ENCODE measurements around the gene EPHA3. TPM values are rescaled to one million over a fixed set of nuclear protein-coding genes. Genes with fewer than 3 reads are reported as not detected.
"Not testable (repeated sequence)": the region's sequence is repeated elsewhere in the genome, so short reads cannot be mapped to it uniquely, and the experiment has no call there.

EPHA3 gene
- total RNA-seq, 1 donor from 2014 or later: 9.2 TPM

- no peak for DNase-seq (ENCODE audit: low spot score)
- intact Hi-C loops (cut with DNase I): no loop called here
Measured at GRCh38 chr3:89326997-89327396, 219.6 kb downstream of the EPHA3 start.

DNA sequence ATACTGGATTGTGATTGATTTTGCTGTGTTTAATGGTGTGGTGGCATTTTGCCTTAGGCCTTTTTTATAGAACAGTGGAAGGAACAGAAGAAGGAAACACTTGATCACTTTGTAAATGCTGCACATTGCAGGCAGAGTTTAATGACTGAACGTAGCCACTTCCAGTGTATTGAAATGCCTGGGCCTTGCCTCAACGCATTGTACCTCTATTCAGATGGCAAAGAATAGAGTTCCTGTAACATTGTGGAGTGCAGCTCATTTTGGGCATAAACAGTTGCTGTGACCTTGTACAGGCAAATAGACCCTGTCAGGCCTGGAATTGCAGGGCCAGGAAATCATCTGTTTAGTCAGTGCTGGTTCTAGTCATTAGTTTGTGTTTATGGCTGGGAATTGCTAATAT is 225.0 kb downstream of the EPHA3 start:
- DNase-seq (ENCODE audit: low spot score): no peak
- intact Hi-C loops (cut with DNase I): no loop called here

GRCh38 chr3:89332793-89333192 is 225.4 kb downstream of the EPHA3 start:
- DNase-seq (ENCODE audit: low spot score): no peak
- intact Hi-C loops (cut with DNase I): no loop called here

DNA sequence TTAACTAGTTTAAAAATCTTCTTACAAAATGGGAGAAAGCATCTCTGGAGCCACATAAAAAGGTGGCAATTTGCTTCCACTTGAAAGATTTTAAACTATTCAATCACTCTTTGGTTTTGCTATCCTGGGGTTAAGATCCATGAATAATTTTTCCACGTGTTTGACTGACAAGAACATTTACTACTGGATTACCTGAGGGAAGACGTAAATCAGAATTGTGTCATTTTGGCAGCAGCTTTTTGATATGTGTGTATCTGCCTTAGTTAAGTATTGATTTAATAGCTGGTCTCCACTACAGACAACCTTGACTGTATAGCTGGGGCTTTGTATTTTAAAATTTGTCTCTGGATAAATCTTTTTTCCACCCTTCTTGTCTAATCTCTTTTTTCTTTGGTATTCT is 228.3 kb downstream of the EPHA3 start:
- intact Hi-C loops (cut with DNase I): no loop called here
- no peak for DNase-seq (ENCODE audit: low spot score)

- intact Hi-C loops (cut with DNase I): loop anchor here (5.0 kb wide), 1 partner anchor 37 kb away; no protein-coding TSS in a partner anchor
Measured at GRCh38 chr3:89340408-89340807, 233.0 kb downstream of the EPHA3 start.

DNA sequence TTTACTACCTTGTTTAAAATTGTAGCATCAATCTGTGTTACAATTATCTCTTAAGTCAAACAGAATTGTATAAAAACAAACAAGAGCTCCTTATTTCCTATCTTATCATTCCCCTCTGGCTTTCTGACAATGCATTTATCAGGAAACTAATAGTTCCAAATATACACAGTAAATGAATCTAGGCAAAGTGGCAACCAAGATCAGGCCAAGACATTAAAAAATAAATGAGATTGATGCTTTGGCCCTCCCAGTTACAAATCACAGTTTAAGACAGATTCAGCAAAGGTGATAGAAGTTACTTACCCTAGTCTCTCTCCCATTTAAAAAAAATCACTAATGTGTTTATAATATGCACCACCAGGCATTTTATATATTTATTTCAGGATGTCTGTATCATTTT is 236.7 kb downstream of the EPHA3 start:
- DNase-seq (ENCODE audit: low spot score): no peak
- intact Hi-C loops (cut with DNase I): loop anchor here (5.0 kb wide), 1 partner anchor 33 kb away; no protein-coding TSS in a partner anchor

More at GRCh38 chr3:89340408-89340807, 233.0 kb downstream of the EPHA3 start:
- no peak for DNase-seq (ENCODE audit: low spot score)

- DNase-seq (ENCODE audit: low spot score); intact Hi-C loops (cut with DNase I): not testable (repeated sequence)
Measured at GRCh38 chr3:89350935-89351334, 243.5 kb downstream of the EPHA3 start.

GRCh38 chr3:89353465-89353864 is 246.0 kb downstream of the EPHA3 start:
- DNase-seq (ENCODE audit: low spot score): no peak
- intact Hi-C loops (cut with DNase I): no loop called here

- intact Hi-C loops (cut with DNase I): no loop called here
Measured at GRCh38 chr3:89358281-89358680, 250.9 kb downstream of the EPHA3 start.

GRCh38 chr3:89360156-89360555 is 252.7 kb downstream of the EPHA3 start:
- intact Hi-C loops (cut with DNase I): no loop called here
- DNase-seq (ENCODE audit: low spot score): no peak

More at GRCh38 chr3:89358281-89358680, 250.9 kb downstream of the EPHA3 start:
- no peak for DNase-seq (ENCODE audit: low spot score)

DNA sequence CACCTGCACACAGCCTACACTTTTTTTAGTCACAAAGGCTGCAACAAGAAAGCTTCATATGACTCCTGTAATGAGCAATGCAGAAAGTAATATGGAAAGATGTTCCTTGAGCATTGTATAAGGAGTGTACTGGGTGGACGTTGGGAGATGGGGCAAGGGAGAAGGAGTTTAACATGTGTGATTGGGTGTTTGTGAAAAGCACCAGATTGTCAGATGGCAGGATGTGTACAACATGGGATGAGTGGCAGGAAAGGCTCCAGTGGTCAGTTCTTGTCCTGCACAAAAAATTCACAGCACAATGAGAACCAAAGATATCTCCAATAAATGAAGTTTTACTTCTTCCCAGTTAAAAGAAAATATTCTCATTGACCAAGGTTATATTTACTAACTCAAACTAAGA is 255.1 kb downstream of the EPHA3 start:
- intact Hi-C loops (cut with DNase I): no loop called here
- DNase-seq (ENCODE audit: low spot score): no peak

DNA sequence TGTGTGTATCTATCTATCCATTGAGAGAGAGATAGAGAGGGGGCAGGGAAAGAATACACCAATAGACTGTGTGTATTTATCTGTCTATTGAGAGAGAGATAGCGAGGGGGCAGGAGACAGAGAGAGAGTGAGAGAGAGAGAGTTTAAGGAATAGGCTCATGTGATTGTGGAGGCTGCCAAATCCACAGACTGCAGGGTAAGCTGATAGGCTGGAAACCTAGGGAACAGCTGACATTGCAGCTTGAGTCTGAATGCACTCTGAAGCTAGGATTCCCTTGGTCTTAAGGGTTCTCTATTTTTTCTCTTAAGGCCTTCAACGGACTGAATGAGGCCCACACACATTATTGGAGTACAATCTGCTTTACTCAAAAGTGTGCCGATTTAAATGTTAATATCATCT is 255.8 kb downstream of the EPHA3 start:
- intact Hi-C loops (cut with DNase I): no loop called here
- DNase-seq (ENCODE audit: low spot score): no peak

DNA sequence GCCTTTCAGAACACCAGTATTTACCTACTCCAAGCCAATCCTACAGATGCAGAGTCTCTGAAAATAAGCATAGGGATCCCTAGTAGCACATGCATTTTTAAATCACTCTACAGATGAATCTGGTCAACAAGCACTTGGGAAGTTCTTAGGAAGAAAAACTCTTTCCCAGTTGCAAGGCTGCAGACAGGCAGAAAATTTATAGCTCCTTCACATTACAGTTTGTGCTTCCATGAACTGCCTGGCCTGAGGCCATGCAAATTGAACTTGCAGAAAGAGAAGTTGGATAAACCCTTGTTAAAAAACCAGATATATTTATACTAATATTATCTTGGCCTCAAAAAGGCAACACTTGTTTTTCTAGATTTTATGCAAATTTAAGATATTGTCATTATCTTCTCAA is 256.9 kb downstream of the EPHA3 start:
- no peak for DNase-seq (ENCODE audit: low spot score)
- intact Hi-C loops (cut with DNase I): no loop called here

- intact Hi-C loops (cut with DNase I): no loop called here
- no peak for DNase-seq (ENCODE audit: low spot score)
Measured at GRCh38 chr3:89367166-89367565, 259.7 kb downstream of the EPHA3 start.

- intact Hi-C loops (cut with DNase I): no loop called here
- no peak for DNase-seq (ENCODE audit: low spot score)
Measured at GRCh38 chr3:89368846-89369245, 261.4 kb downstream of the EPHA3 start.

- intact Hi-C loops (cut with DNase I): no loop called here
Measured at GRCh38 chr3:89372456-89372855, 265.0 kb downstream of the EPHA3 start.

GRCh38 chr3:89373434-89373833 is 266.0 kb downstream of the EPHA3 start:
- intact Hi-C loops (cut with DNase I): no loop called here
- DNase-seq (ENCODE audit: low spot score): no peak

More at GRCh38 chr3:89372456-89372855, 265.0 kb downstream of the EPHA3 start:
- no peak for DNase-seq (ENCODE audit: low spot score)

DNA sequence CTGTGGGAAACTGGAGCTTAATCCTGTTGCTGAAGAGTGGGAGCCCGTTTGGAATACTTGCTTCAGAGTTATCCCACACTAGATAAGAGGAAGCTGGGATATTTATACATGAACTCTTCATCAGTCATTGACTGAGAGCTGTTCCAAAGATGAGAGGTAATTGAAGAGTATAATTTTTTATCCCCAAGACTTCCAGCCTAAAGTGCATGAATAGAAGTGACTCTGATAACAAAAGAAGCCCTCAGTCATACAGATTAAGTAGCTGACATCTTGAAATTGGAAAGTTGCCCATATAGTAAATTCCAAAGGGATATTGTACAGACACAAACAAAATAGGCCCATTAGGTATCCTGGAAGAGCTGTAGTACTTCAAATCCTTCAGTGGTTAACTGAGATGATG is 268.0 kb downstream of the EPHA3 start:
- intact Hi-C loops (cut with DNase I): loop anchor here (5.0 kb wide), 1 partner anchor 33 kb away; no protein-coding TSS in a partner anchor
- DNase-seq (ENCODE audit: low spot score): no peak

DNA sequence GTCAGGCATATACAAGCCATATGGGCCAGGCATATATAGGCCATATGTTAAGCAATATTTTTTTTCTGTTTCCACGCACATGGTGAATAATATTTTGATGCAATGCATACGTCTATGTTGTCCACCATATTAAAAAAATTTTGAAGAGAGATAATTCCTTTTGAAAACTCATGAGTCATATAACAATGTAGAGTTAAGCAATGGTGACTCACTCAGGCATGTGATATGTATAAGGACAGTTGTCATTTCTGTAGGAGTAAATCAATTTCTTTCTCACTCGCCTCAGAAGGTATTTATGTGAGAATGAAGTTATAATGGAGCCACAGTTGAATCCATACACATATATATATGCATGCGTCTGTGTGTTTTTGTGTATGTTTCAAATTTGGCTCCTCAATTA is 272.6 kb downstream of the EPHA3 start:
- no peak for DNase-seq (ENCODE audit: low spot score)
- intact Hi-C loops (cut with DNase I): no loop called here

DNA sequence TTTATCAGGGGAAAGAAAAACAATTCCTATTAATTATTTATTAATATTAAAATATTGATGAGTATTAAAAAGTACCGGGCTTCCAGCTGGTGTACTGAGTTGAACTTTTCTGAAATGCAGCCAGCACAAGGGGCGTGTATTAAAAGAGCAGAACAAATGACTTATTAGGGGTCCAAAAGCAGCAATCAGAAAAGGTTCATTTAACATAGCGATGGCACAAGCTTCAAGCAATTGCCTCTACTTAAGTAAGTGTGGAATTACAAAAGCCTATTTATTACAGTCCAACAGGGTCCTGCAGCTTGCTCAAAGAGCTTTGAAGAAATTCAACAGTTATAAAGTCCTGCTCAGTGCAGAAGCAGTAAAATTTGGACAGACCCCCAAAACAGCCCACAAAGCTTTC is 285.6 kb downstream of the EPHA3 start:
- intact Hi-C loops (cut with DNase I): no loop called here
- no peak for DNase-seq (ENCODE audit: low spot score)

GRCh38 chr3:89395456-89395855 is 288.0 kb downstream of the EPHA3 start:
- intact Hi-C loops (cut with DNase I): no loop called here
- DNase-seq (ENCODE audit: low spot score): no peak

DNA sequence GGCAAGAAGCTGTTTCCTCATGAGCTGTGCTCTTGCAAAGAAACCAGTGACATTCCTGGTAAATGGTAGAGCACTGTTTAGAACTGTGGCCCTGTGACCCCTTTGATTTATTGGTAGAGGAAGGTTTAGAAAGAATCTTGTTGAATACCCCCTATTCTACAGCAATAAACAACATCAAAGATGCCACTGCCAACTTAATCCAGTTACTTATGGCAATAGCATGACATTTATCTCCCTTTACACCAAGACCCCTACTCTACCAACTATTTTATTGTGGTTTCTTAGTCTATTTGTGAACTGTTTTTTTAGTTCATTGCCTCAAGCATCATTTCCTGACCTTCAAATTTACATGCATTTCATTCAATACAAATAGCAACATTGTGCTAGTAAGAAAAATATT is 288.6 kb downstream of the EPHA3 start:
- DNase-seq (ENCODE audit: low spot score): no peak
- intact Hi-C loops (cut with DNase I): no loop called here

All from cardiac septum (tissue), 1 donor.